HFFc6 (cell line): ENCODE measurements around the gene TNFAIP8L3. TPM values are rescaled to one million over a fixed set of nuclear protein-coding genes. Genes with fewer than 3 reads are reported as not detected.
A peak's percentile ranks its signal among the peaks of the same experiment; 100 is the strongest.

Experiments used
- DNase-seq: peaks from one replicate; pipeline ENCODE4 v3.0.0-alpha.2; 2018
- H3K27ac Mint-ChIP-seq: 2 replicates; pipeline ENCODE4 v1.8.0; 2020; ENCODE audit warnings: mild to moderate bottlenecking, mixed read lengths
- H3K27me3 Mint-ChIP-seq: 2 replicates; pipeline ENCODE4 v1.8.0; 2021; ENCODE audit warnings: mild to moderate bottlenecking, moderate library complexity, mixed read lengths; ENCODE audit not compliant: insufficient read depth
- H3K36me3 Mint-ChIP-seq: 2 replicates; pipeline ENCODE4 v1.8.0; 2021; ENCODE audit warnings: low read depth, mixed read lengths
- H3K4me1 Mint-ChIP-seq: 2 replicates; pipeline ENCODE4 v1.8.0; 2020; ENCODE audit warnings: low read depth, mixed read lengths
- H3K4me3 Mint-ChIP-seq: 2 replicates; pipeline ENCODE4 v1.8.0; 2020; ENCODE audit warnings: mild to moderate bottlenecking, moderate library complexity, mixed read lengths
- H3K9me3 Mint-ChIP-seq: 2 replicates; pipeline ENCODE4 v1.8.0; 2020; ENCODE audit warnings: mild to moderate bottlenecking, mixed read lengths
- CTCF ChIP-seq: fragments of 200-600 bp; sonication (generic); IDR thresholded peaks from 2 replicates; pipeline ENCODE4 v1.5.0; 2021; ENCODE audit warnings: antibody characterized with exemption, mild to moderate bottlenecking
- total RNA-seq, 6 experiments: library from RNA; stranded (reverse); fragmentation: NEBNext Ultra II Directional; extraction: Animal tissue kit (Norgen Biotek cat#: 25700); gene quantifications; 2 replicates in 1 of 6; 3 replicates in 5 of 6; pipeline ENCODE4 v1.2.3, GENCODE V29; 2021

TNFAIP8L3 gene
- total RNA-seq, 6 experiments from 2014 or later, result 0.17 to 0.57 (median 0.23) TPM

- H3K27ac Mint-ChIP-seq, result no peak overlapping the region
- no peaks in the 10 kb centered on the region for H3K9me3 Mint-ChIP-seq
- no peak overlapping the region for H3K4me3 Mint-ChIP-seq
- H3K36me3 Mint-ChIP-seq, result no peaks in the 10 kb centered on the region
- no peak for TF ChIP-seq CTCF
- peaks cover 66% of the 10 kb centered on the region for H3K4me1 Mint-ChIP-seq
- peaks cover 8% of the 10 kb centered on the region for H3K27me3 Mint-ChIP-seq
- DNase-seq, result no peak
These were observed 11.8 kb upstream of the TNFAIP8L3 start for GRCh38 chr15:51106481-51106880.

- TF ChIP-seq CTCF, result no peak
- no peak overlapping the region for H3K27ac Mint-ChIP-seq
- H3K4me3 Mint-ChIP-seq, result no peak overlapping the region
- H3K4me1 Mint-ChIP-seq, result peaks cover 56% of the 10 kb centered on the region
- peaks cover 8% of the 10 kb centered on the region for H3K27me3 Mint-ChIP-seq
- no peaks in the 10 kb centered on the region for H3K9me3 Mint-ChIP-seq
- DNase-seq, result no peak
- H3K36me3 Mint-ChIP-seq, result no peaks in the 10 kb centered on the region
These were observed 10.8 kb upstream of the TNFAIP8L3 start for GRCh38 chr15:51105430-51106016.

GRCh38 chr15:51104512-51104911, 9.8 kb upstream of the TNFAIP8L3 start:
- H3K27me3 Mint-ChIP-seq, result peaks cover 15% of the 10 kb centered on the region
- H3K4me1 Mint-ChIP-seq, result peaks cover 46% of the 10 kb centered on the region
- no peak overlapping the region for H3K27ac Mint-ChIP-seq
- TF ChIP-seq CTCF, result no peak
- no peaks in the 10 kb centered on the region for H3K36me3 Mint-ChIP-seq
- H3K4me3 Mint-ChIP-seq, result no peak overlapping the region
- no peaks in the 10 kb centered on the region for H3K9me3 Mint-ChIP-seq
- DNase-seq, result no peak

- H3K27me3 Mint-ChIP-seq, result peaks cover 24% of the 10 kb centered on the region
- peak; percentile 55 for DNase-seq
- H3K36me3 Mint-ChIP-seq, result no peaks in the 10 kb centered on the region
- H3K4me1 Mint-ChIP-seq, result peaks cover 35% of the 10 kb centered on the region
- H3K9me3 Mint-ChIP-seq, result no peaks in the 10 kb centered on the region
- no peak for TF ChIP-seq CTCF
- no peak overlapping the region for H3K4me3 Mint-ChIP-seq
- no peak overlapping the region for H3K27ac Mint-ChIP-seq
These were observed 8.6 kb upstream of the TNFAIP8L3 start for GRCh38 chr15:51103330-51103729.

GRCh38 chr15:51100785-51101489, 6.2 kb upstream of the TNFAIP8L3 start:
- H3K4me3 Mint-ChIP-seq, result no peak overlapping the region
- DNase-seq, result no peak
- H3K36me3 Mint-ChIP-seq, result no peaks in the 10 kb centered on the region
- H3K27ac Mint-ChIP-seq, result no peak overlapping the region
- H3K4me1 Mint-ChIP-seq, result peaks cover 43% of the 10 kb centered on the region
- no peaks in the 10 kb centered on the region for H3K9me3 Mint-ChIP-seq
- H3K27me3 Mint-ChIP-seq, result peaks cover 37% of the 10 kb centered on the region
- no peak for TF ChIP-seq CTCF
